Upper lobe of right lung (tissue), 1 donor: ENCODE data around the gene MAZ. TPM values are rescaled to one million over a fixed set of nuclear protein-coding genes. Genes with fewer than 3 reads are reported as not detected.
A peak's percentile ranks its signal among the peaks of the same experiment; 100 is the strongest.

Source experiments
- ATAC-seq: fragments of 200-7000 bp; cut with Tn5 transposase; one replicate; pipeline ENCODE4 v1.9.1; 2020; ENCODE audit warnings: mild to moderate bottlenecking, moderate library complexity
- DNase-seq: peaks from one replicate; pipeline ENCODE4 v3.0.0-alpha.2; 2020
- H3K27ac ChIP-seq: fragments of 200-600 bp; one replicate; pipeline ENCODE4 v1.8.0; 2022
- H3K27me3 ChIP-seq: fragments of 200-600 bp; one replicate; pipeline ENCODE4 v1.8.0; 2022; ENCODE audit warnings: mild to moderate bottlenecking
- H3K36me3 ChIP-seq: fragments of 200-600 bp; one replicate; pipeline ENCODE4 v1.8.0; 2022
- H3K4me1 ChIP-seq: fragments of 200-600 bp; one replicate; pipeline ENCODE4 v1.8.0; 2022
- H3K4me3 ChIP-seq: fragments of 200-600 bp; one replicate; pipeline ENCODE4 v1.8.0; 2022; ENCODE audit warnings: mild to moderate bottlenecking
- H3K9me3 ChIP-seq: fragments of 200-600 bp; one replicate; pipeline ENCODE4 v1.8.0; 2022
- CTCF ChIP-seq: fragments of 200-600 bp; IDR thresholded peaks from one replicate; pipeline ENCODE4 v1.8.0; 2022; ENCODE audit warnings: antibody characterized with exemption
- intact Hi-C: fragments of 100-400 bp; cut with DNase I; formaldehyde crosslinking; loops from one replicate; pipeline ENCODE4 v1.11.0; 2022
- total RNA-seq: library from RNA; stranded (reverse); fragmentation: NEBNext Ultra II Directional; extraction: Animal tissue kit (Norgen Biotek cat#: 25700); gene quantifications from one replicate; pipeline ENCODE4 v1.2.1, GENCODE V29; 2021
- donor health status: DM: no; HTN: yes; CAD: no; lungs with severe emphysema.

MAZ gene
- total RNA-seq, 1 donor from 2014 or later = 148 TPM

GRCh38 chr16:29802416-29802935 is 3.9 kb upstream of the MAZ start:
- Histone ChIP-seq H3K36me3 (peaks cover 25% of the 10 kb centered on the region), H3K27me3 (no peaks in the 10 kb centered on the region), H3K4me3 (no peak overlapping the region), H3K4me1 (peaks cover 11% of the 10 kb centered on the region), H3K27ac (no peak overlapping the region), H3K9me3 (no peaks in the 10 kb centered on the region)
- DNase-seq (no peak), ATAC-seq (no peak)
- intact Hi-C loops = no loop called here
- no peak for TF ChIP-seq CTCF

- TF ChIP-seq CTCF = no peak
- DNase-seq (no peak), ATAC-seq (no peak)
- H3K27ac ChIP-seq = peak overlapping the region; percentile 98
- H3K4me1 ChIP-seq = peaks cover 21% of the 10 kb centered on the region
- no peaks in the 10 kb centered on the region for H3K9me3 ChIP-seq
- peaks cover 18% of the 10 kb centered on the region for H3K36me3 ChIP-seq
- intact Hi-C loops = no loop called here
- H3K27me3 ChIP-seq = no peaks in the 10 kb centered on the region
- H3K4me3 ChIP-seq = peak overlapping the region; percentile 80
Observed at GRCh38 chr16:29804020-29804419, 2.3 kb upstream of the MAZ start.

GRCh38 chr16:29804455-29805231 is 1.7 kb upstream of the MAZ start:
- peaks cover 27% of the 10 kb centered on the region for H3K4me1 ChIP-seq
- ATAC-seq = peak; percentile 6
- H3K27ac ChIP-seq = peak overlapping the region; percentile 98
- TF ChIP-seq CTCF = no peak
- H3K9me3 ChIP-seq = no peaks in the 10 kb centered on the region
- H3K27me3 ChIP-seq = no peaks in the 10 kb centered on the region
- H3K4me3 ChIP-seq = peak overlapping the region; percentile 80
- DNase-seq = no peak
- intact Hi-C loops = no loop called here
- H3K36me3 ChIP-seq = peaks cover 18% of the 10 kb centered on the region

GRCh38 chr16:29805232-29806098 is 864 bp upstream of the MAZ start:
- Histone ChIP-seq H3K27ac (peak overlapping the region; percentile 98), H3K4me3 (peak overlapping the region; percentile 80), H3K9me3 (no peaks in the 10 kb centered on the region), H3K27me3 (no peaks in the 10 kb centered on the region), H3K4me1 (peaks cover 33% of the 10 kb centered on the region), H3K36me3 (peaks cover 21% of the 10 kb centered on the region)
- peak; percentile 88 for ATAC-seq
- DNase-seq = peak; percentile 99
- TF ChIP-seq CTCF = no peak
- intact Hi-C loops = no loop called here

DNA sequence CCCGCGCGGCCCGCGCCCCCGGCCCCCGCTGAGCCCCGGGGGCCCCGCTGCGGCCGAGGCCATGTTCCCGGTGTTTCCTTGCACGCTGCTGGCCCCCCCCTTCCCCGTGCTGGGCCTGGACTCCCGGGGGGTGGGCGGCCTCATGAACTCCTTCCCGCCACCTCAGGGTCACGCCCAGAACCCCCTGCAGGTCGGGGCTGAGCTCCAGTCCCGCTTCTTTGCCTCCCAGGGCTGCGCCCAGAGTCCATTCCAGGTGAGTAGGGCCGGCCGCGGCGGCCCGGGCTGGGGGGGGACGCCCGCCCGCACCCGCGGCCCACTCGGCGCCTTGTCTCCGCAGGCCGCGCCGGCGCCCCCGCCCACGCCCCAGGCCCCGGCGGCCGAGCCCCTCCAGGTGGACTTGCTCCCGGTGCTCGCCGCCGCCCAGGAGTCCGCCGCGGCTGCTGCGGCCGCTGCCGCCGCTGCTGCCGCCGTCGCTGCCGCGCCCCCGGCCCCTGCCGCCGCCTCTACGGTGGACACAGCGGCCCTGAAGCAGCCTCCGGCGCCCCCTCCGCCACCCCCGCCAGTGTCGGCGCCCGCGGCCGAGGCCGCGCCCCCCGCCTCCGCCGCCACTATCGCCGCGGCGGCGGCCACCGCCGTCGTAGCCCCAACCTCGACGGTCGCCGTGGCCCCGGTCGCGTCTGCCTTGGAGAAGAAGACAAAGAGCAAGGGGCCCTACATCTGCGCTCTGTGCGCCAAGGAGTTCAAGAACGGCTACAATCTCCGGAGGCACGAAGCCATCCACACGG is 504 bp downstream of the MAZ start:
- no peaks in the 10 kb centered on the region for H3K27me3 ChIP-seq
- TF ChIP-seq CTCF = no peak
- intact Hi-C loops = no loop called here
- ATAC-seq (no peak), DNase-seq (peak; percentile 86)
- H3K4me1 ChIP-seq = peaks cover 43% of the 10 kb centered on the region
- peak overlapping the region; percentile 89 for H3K27ac ChIP-seq
- H3K36me3 ChIP-seq = peaks cover 21% of the 10 kb centered on the region
- no peaks in the 10 kb centered on the region for H3K9me3 ChIP-seq
- H3K4me3 ChIP-seq = peak overlapping the region; percentile 60
